ENCODE measurements around the gene SULF2. TPM values are rescaled to one million over a fixed set of nuclear protein-coding genes. Genes with fewer than 3 reads are reported as not detected.
A peak's percentile ranks its signal among the peaks of the same experiment; 100 is the strongest.

The SULF2 gene
- total RNA-seq, 1 donor from 2014 or later = 39.7 TPM

GRCh38 chr20:47703748-47704147 is 81.5 kb downstream of the SULF2 start:
- DNase-seq (ENCODE audit: low spot score) = no peak
- intact Hi-C loops (cut with DNase I) = no loop called here

GRCh38 chr20:47701612-47702011 is 83.7 kb downstream of the SULF2 start:
- intact Hi-C loops (cut with DNase I) = no loop called here
- no peak for DNase-seq (ENCODE audit: low spot score)

- no peak for DNase-seq (ENCODE audit: low spot score)
Measured at GRCh38 chr20:47700327-47700726, 85.0 kb downstream of the SULF2 start.

GRCh38 chr20:47699818-47700217 is 85.5 kb downstream of the SULF2 start:
- intact Hi-C loops (cut with DNase I) = no loop called here
- no peak for DNase-seq (ENCODE audit: low spot score)

More at GRCh38 chr20:47700327-47700726, 85.0 kb downstream of the SULF2 start:
- intact Hi-C loops (cut with DNase I) = no loop called here

GRCh38 chr20:47698142-47698541 is 87.1 kb downstream of the SULF2 start:
- no peak for DNase-seq (ENCODE audit: low spot score)
- intact Hi-C loops (cut with DNase I) = no loop called here

GRCh38 chr20:47696856-47697255 is 88.4 kb downstream of the SULF2 start:
- DNase-seq (ENCODE audit: low spot score) = no peak
- intact Hi-C loops (cut with DNase I) = no loop called here

- DNase-seq (ENCODE audit: low spot score) = no peak
- intact Hi-C loops (cut with DNase I) = no loop called here
Measured at GRCh38 chr20:47694021-47694818, 91.1 kb downstream of the SULF2 start.

GRCh38 chr20:47691625-47692024 is 93.7 kb downstream of the SULF2 start:
- intact Hi-C loops (cut with DNase I) = no loop called here
- no peak for DNase-seq (ENCODE audit: low spot score)

GRCh38 chr20:47689731-47690130 is 95.5 kb downstream of the SULF2 start:
- intact Hi-C loops (cut with DNase I) = no loop called here
- no peak for DNase-seq (ENCODE audit: low spot score)

GRCh38 chr20:47688385-47689381 is 96.6 kb downstream of the SULF2 start:
- intact Hi-C loops (cut with DNase I) = no loop called here
- DNase-seq (ENCODE audit: low spot score) = no peak

GRCh38 chr20:47687095-47687987 is 97.9 kb downstream of the SULF2 start:
- intact Hi-C loops (cut with DNase I) = no loop called here
- DNase-seq (ENCODE audit: low spot score) = no peak

- DNase-seq (ENCODE audit: low spot score) = no peak
- intact Hi-C loops (cut with DNase I) = no loop called here
Measured at GRCh38 chr20:47686545-47686944, 98.7 kb downstream of the SULF2 start.

- intact Hi-C loops (cut with DNase I) = no loop called here
- no peak for DNase-seq (ENCODE audit: low spot score)
Measured at GRCh38 chr20:47684306-47685080, 100.8 kb downstream of the SULF2 start.

GRCh38 chr20:47682916-47683315 is 102.4 kb downstream of the SULF2 start:
- intact Hi-C loops (cut with DNase I) = no loop called here
- DNase-seq (ENCODE audit: low spot score) = no peak

GRCh38 chr20:47682028-47682783 is 103.1 kb downstream of the SULF2 start:
- intact Hi-C loops (cut with DNase I) = no loop called here
- peak; percentile 88 for DNase-seq (ENCODE audit: low spot score)

GRCh38 chr20:47680804-47681529 is 104.3 kb downstream of the SULF2 start:
- intact Hi-C loops (cut with DNase I) = no loop called here
- DNase-seq (ENCODE audit: low spot score) = peak; percentile 61

GRCh38 chr20:47679462-47679861 is 105.8 kb downstream of the SULF2 start:
- DNase-seq (ENCODE audit: low spot score) = no peak
- intact Hi-C loops (cut with DNase I) = loop anchor here (5.0 kb wide), 1 partner anchor 108 kb away; the partner anchor contains the start of gene SULF2

All from cardiac septum (tissue), 1 donor.